Measurements from ENCODE around the gene FMNL2. TPM values are rescaled to one million over a fixed set of nuclear protein-coding genes. Genes with fewer than 3 reads are reported as not detected.

Gene FMNL2
- total and polyA plus RNA-seq, 8 donors, result 7.8 to 100.0 (median 36.5) TPM

DNA sequence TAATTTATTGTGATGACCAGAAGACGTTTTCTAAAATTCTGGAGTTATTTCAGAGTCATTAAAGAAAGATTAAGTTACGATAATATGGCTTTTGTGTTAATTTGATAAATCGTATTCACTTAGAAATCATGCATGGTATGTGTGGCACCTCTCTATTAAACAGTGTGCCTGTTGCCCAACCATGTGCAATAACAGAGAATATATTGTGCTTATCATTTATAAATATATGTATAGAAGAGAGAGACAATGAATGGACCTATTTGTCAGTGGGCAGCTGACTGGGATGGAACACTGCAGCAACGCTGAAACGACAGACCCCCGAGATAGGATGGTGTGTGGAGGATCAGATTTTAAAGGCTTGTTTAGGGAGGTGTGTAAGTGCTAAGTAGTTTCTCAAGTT, 172.9 kb downstream of the FMNL2 start:
- intact Hi-C loops (cut with DNase I; ENCODE audit: low total_unique reads), result no loop called here
- no peak overlapping the region for H3K4me3 ChIP-seq
- WGBS, 5 donors, result 75 to 83% (median 81%) methylated on average over 6 of the region's 6 CpGs
- H3K27ac ChIP-seq, result no peak overlapping the region
- no peak for TF ChIP-seq EP300 (IDR thresholded peaks at IDR 0.05)
- TF ChIP-seq POLR2A (IDR thresholded peaks at IDR 0.05), result no peak
- TF ChIP-seq POLR2AphosphoS5 (IDR thresholded peaks at IDR 0.05), result no peak
- TF ChIP-seq, protein P1, sequence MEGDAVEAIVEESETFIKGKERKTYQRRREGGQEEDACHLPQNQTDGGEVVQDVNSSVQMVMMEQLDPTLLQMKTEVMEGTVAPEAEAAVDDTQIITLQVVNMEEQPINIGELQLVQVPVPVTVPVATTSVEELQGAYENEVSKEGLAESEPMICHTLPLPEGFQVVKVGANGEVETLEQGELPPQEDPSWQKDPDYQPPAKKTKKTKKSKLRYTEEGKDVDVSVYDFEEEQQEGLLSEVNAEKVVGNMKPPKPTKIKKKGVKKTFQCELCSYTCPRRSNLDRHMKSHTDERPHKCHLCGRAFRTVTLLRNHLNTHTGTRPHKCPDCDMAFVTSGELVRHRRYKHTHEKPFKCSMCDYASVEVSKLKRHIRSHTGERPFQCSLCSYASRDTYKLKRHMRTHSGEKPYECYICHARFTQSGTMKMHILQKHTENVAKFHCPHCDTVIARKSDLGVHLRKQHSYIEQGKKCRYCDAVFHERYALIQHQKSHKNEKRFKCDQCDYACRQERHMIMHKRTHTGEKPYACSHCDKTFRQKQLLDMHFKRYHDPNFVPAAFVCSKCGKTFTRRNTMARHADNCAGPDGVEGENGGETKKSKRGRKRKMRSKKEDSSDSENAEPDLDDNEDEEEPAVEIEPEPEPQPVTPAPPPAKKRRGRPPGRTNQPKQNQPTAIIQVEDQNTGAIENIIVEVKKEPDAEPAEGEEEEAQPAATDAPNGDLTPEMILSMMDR (IDR thresholded peaks at IDR 0.05), result no peak
- no peaks in the 10 kb centered on the region for H3K27me3 ChIP-seq
- DNase-seq, result no peak
- H3K36me3 ChIP-seq, result no peaks in the 10 kb centered on the region
- peaks cover 0 to 7% (median 0%) of the 10 kb centered on the region in 4 donors for H3K4me1 ChIP-seq
- H3K9me3 ChIP-seq, result no peaks in the 10 kb centered on the region

DNA sequence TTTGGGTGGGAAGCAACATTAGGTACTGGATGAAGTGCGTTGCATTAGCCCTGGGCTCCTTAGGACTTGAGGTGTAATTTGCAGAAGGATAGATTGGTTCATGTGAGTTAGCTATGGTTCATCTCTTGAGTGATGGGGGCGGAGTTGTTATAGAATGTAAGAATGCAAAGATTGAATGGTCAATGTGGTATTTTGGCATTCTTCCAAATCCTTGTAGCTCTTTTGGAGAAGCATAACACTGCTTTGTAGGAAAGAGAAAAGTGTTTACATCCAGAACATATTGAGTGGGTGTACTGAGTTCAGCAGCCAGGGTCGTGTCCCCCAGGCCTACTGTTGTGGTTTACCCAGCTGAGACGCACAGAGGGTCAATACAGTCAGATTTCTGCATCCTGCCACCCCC, 173.5 kb downstream of the FMNL2 start:
- Histone ChIP-seq H3K4me1 (peaks cover 0 to 7% (median 0%) of the 10 kb centered on the region in 4 donors), H3K4me3 (no peak overlapping the region), H3K36me3 (no peaks in the 10 kb centered on the region), H3K27ac (no peak overlapping the region), H3K27me3 (no peaks in the 10 kb centered on the region), H3K9me3 (no peaks in the 10 kb centered on the region)
- intact Hi-C loops (cut with DNase I; ENCODE audit: low total_unique reads), result no loop called here
- WGBS, 5 donors, result 56 to 72% (median 69%) methylated on average over 4 of the region's 4 CpGs
- peak in 1 of 2 donors; percentile 50 for DNase-seq
- TF ChIP-seq EP300 (IDR thresholded peaks at IDR 0.05) (no peak), POLR2AphosphoS5 (IDR thresholded peaks at IDR 0.05) (no peak), POLR2A (IDR thresholded peaks at IDR 0.05) (no peak)
- TF ChIP-seq, protein P1 (IDR thresholded peaks at IDR 0.05), result no peak

DNA sequence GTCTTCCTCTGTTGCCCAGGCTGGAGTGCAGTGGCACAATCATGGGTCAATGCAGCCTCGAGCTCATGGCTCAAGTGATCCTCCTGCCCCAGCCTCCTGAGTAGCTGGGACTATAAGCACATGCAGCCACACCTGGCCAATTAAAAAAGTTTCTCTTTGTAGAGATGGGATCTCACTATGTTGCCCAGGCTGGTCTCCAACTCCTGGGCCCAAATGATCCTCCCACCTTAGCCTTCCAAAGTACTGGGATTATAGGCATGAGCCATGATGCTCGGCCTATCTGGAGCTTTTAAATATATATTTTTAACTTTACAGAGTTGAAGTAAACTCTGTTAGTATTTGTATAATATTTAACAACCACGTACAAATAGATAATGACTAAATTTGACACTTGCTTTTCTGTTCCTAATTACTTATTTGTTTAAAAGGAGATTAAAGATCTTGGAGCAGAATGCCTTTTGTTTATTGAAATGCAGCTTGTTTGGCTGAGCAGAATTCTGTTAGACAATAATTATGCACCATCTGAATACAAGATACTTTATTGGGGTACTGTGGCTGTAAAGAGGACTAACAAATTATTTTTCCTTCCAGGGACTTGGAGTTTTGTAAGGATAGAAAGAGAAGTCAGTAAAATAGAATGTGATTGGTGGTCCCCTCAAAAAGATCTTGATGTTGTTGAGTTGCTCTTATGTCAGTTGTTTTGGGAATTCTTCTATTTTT, 175.0 kb downstream of the FMNL2 start:
- DNase-seq, result no peak
- intact Hi-C loops (cut with DNase I; ENCODE audit: low total_unique reads), result no loop called here
- H3K9me3 ChIP-seq, result no peaks in the 10 kb centered on the region
- TF ChIP-seq, protein P1 (IDR thresholded peaks at IDR 0.05), result no peak
- TF ChIP-seq EP300 (IDR thresholded peaks at IDR 0.05) (no peak), POLR2A (IDR thresholded peaks at IDR 0.05) (no peak), POLR2AphosphoS5 (IDR thresholded peaks at IDR 0.05) (no peak)
- no peak overlapping the region for H3K27ac ChIP-seq
- H3K27me3 ChIP-seq, result no peaks in the 10 kb centered on the region
- H3K4me1 ChIP-seq, result peaks cover 0 to 7% (median 0%) of the 10 kb centered on the region in 4 donors
- no peak overlapping the region for H3K4me3 ChIP-seq
- WGBS, 5 donors, result 71 to 82% (median 79%) methylated on average over 3 of the region's 3 CpGs
- no peaks in the 10 kb centered on the region for H3K36me3 ChIP-seq

DNA sequence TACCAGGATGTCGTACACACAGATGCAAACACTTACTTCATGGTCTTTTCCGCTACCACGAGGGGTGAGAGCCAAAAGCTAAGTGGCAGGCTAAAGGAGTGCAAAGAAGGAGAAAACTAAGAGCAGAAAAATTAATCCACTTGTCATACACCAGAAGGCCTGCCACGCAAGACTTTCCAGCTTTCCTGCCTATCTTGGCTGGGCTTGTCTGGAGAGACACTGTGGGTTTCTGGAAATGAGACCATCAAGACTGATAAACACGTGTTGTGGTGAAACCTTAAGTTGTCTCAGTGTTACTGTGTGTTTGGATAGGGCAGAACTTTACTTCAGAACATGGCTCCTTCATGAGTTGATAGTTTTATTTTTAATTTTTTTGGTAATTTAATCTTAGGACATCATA, 175.6 kb downstream of the FMNL2 start:
- TF ChIP-seq POLR2A (IDR thresholded peaks at IDR 0.05) (no peak), EP300 (IDR thresholded peaks at IDR 0.05) (no peak), POLR2AphosphoS5 (IDR thresholded peaks at IDR 0.05) (no peak)
- TF ChIP-seq, protein P1 (IDR thresholded peaks at IDR 0.05), result no peak
- Histone ChIP-seq H3K9me3 (no peaks in the 10 kb centered on the region), H3K4me3 (no peak overlapping the region), H3K4me1 (peaks cover 0 to 7% (median 0%) of the 10 kb centered on the region in 4 donors), H3K36me3 (no peaks in the 10 kb centered on the region), H3K27me3 (no peaks in the 10 kb centered on the region), H3K27ac (no peak overlapping the region)
- no peak for DNase-seq
- intact Hi-C loops (cut with DNase I; ENCODE audit: low total_unique reads), result no loop called here
- WGBS, 5 donors, result 81 to 88% (median 82%) methylated on average over 5 of the region's 5 CpGs

Data from stomach (tissue), 9 donors.